ENCODE measurements around the gene CFAP65. TPM values are rescaled to one million over a fixed set of nuclear protein-coding genes. Genes with fewer than 3 reads are reported as not detected.

Gene CFAP65
- total RNA-seq, 1 experiment from 2014 or later, result 0.34 TPM

DNA sequence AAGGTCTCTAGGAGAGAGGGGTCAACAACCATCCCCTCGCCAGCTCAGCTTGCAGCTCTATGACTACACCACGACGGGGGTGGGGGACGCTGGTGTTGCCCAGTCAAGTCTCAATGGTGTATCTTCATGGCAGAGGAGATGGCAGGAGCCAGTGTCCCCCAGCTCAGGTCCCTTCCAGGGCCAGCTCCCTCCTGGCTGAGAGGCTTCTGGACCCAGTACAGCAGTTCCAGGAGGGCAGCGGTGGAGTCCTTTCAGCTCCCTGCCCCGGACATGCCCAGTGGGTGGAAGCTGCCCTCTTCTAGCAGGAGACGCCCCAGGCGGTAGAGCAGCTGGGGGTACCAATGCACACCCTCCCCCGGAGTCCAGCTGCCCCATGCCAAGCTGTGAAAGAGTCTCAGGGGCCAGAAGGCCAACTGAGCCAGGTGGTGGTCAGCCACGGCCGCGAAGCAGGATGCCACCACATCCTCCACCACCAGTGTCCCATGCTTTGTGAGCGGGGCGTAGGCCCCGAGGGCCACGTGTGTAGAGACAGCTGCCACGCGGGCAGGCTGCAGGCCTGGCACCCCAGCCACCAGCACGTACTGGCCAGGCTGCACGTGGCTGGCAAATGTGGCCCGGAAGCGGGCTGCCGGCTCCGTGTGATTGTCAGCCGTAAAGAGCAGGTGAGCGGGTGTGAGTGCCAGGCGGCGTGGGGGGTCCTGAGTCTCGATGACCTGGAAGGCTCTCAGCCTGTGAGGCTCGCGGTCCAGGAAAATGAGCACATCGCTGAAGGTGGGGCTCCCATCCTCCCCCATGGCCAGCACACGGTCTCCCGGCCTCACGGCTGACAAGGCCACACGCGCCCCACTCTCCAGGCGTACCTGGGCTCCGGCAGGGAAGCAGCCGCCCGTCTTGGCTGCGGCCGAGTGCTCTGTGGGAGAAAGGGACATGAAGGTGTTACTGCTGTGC is 13.9 kb upstream of the CFAP65 start:
- H3K9me3 ChIP-seq, result no peaks in the 10 kb centered on the region
- ChIA-PET CTCF (interaction anchor here (0.5 to 1.6 kb wide), 7 partner anchors 17 to 240 kb away, joined by 3 to 5 read pairs (median 3); no protein-coding TSS in a partner anchor), POLR2A (no interaction called here)
- Mint-ChIP-seq H3K27me3 (ENCODE audit: insufficient read depth, unreplicated experiment) (no peaks in the 10 kb centered on the region), H3K4me1 (ENCODE audit: low read depth, unreplicated experiment) (no peaks in the 10 kb centered on the region), H3K36me3 (ENCODE audit: insufficient read depth, unreplicated experiment) (peaks cover 40% of the 10 kb centered on the region), H3K9me3 (ENCODE audit: unreplicated experiment) (no peaks in the 10 kb centered on the region), H3K4me3 (ENCODE audit: unreplicated experiment) (no peak overlapping the region), H3K27ac (ENCODE audit: unreplicated experiment) (no peak overlapping the region)
- intact Hi-C loops (cut with micrococcal nuclease; ENCODE audit: unreplicated experiment), result loop anchor here (5.0 kb wide), 2 partner anchors 53 to 242 kb away; no protein-coding TSS in a partner anchor
- BruUV-seq (replicated peaks), result no TSS peak
- H3K4me1 ChIP-seq, result peaks cover 11% of the 10 kb centered on the region
- DNase-seq, result no peak
- no peak overlapping the region for H3K4me3 ChIP-seq (ENCODE audit: low read depth, low read length)
- H3K36me3 ChIP-seq (ENCODE audit: control insufficient read depth, insufficient read depth, low read length), result peaks cover 16% of the 10 kb centered on the region
- TF ChIP-seq CTCF (IDR thresholded peaks at IDR 0.05; ENCODE audit: insufficient read depth in 1 of 2, low read depth in 1 of 2, low read length in 1 of 2, severe bottlenecking in 1 of 2, unreplicated experiment in 1 of 2), result no peak
- no peaks in the 10 kb centered on the region for H3K27me3 ChIP-seq (replicated peaks; ENCODE audit: control insufficient read depth, insufficient read depth, low read length)

DNA sequence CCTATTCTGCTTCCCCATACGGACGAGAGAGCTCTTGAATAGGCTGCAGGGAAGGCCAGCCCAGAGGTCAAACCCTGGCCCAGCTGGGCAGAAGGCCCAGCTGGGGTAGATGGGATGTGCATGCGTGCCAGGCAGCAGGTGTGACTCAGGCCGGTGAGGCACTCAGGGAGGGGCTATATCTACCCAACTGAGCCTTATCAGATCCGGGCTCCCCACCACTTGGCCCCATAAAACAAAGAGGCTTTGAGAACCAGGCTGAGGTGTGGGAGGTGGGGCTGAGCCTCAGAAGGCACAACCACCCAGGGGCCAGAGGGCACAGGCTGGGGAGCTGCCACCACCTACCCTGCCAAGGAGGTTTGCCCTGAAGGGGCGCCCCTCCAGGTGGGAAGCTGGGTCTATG is 8.0 kb upstream of the CFAP65 start:
- H3K4me3 ChIP-seq (ENCODE audit: low read depth, low read length), result no peak overlapping the region
- H3K9me3 Mint-ChIP-seq (ENCODE audit: unreplicated experiment), result no peaks in the 10 kb centered on the region
- H3K27me3 ChIP-seq (replicated peaks; ENCODE audit: control insufficient read depth, insufficient read depth, low read length), result no peaks in the 10 kb centered on the region
- no peak for DNase-seq
- no peaks in the 10 kb centered on the region for H3K4me1 ChIP-seq
- no peak overlapping the region for H3K27ac Mint-ChIP-seq (ENCODE audit: unreplicated experiment)
- H3K4me3 Mint-ChIP-seq (ENCODE audit: unreplicated experiment), result no peak overlapping the region
- H3K27me3 Mint-ChIP-seq (ENCODE audit: insufficient read depth, unreplicated experiment), result peaks cover 4% of the 10 kb centered on the region
- BruUV-seq (replicated peaks), result no TSS peak
- H3K4me1 Mint-ChIP-seq (ENCODE audit: low read depth, unreplicated experiment), result no peaks in the 10 kb centered on the region
- TF ChIP-seq CTCF (IDR thresholded peaks at IDR 0.05; ENCODE audit: insufficient read depth in 1 of 2, low read depth in 1 of 2, low read length in 1 of 2, severe bottlenecking in 1 of 2, unreplicated experiment in 1 of 2), result no peak
- no peaks in the 10 kb centered on the region; the same call in 1 of the 2 replicates for H3K36me3 ChIP-seq (ENCODE audit: control insufficient read depth, insufficient read depth, low read length)
- no peaks in the 10 kb centered on the region for H3K9me3 ChIP-seq
- H3K36me3 Mint-ChIP-seq (ENCODE audit: insufficient read depth, unreplicated experiment), result peaks cover 9% of the 10 kb centered on the region
- CTCF ChIA-PET, result interaction anchor here (0.8 to 1.7 kb wide), 2 partner anchors 70 to 246 kb away, joined by 4 to 6 read pairs; no protein-coding TSS in a partner anchor
- intact Hi-C loops (cut with micrococcal nuclease; ENCODE audit: unreplicated experiment), result no loop called here
- POLR2A ChIA-PET, result interaction anchor here (1.2 kb wide), 1 partner anchor 76 kb away, joined by 3 read pairs; no protein-coding TSS in a partner anchor

DNA sequence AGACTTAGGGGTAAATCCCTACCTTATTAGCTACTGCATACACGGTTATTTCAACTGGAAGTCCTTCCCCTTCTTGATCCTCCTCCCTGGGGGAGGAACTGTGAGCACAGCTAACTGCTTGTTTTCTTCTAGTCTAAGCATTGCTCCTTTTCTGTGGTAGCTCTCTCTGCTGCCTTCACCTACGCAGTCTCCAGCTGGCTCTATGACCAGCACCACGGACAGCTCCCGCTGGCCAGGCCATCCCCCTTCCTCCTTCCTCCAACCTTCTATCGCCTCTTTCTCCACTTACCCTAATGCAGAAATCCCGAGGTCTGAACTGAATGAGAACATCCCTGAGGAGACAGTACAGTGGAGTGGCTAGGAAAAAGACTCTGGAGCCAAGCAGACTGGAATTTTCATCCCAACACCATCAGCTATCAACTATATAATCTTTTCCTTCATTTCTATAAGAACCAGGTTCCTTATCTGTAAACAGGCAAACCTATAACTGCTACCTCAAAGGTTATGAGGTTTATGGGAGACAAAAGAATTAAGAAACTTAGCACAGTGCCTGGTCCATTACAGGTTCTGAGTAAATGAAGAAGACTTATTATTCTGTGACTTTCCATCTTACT is 4.7 kb upstream of the CFAP65 start:
- H3K27me3 Mint-ChIP-seq (ENCODE audit: insufficient read depth, unreplicated experiment), result peaks cover 8% of the 10 kb centered on the region
- Histone ChIP-seq H3K27me3 (replicated peaks; ENCODE audit: control insufficient read depth, insufficient read depth, low read length) (no peaks in the 10 kb centered on the region), H3K36me3 (ENCODE audit: control insufficient read depth, insufficient read depth, low read length) (no peaks in the 10 kb centered on the region), H3K4me3 (ENCODE audit: low read depth, low read length) (no peak overlapping the region), H3K9me3 (no peaks in the 10 kb centered on the region), H3K4me1 (0 out of 2 replicates have a peak, but pooled peaks cover 5% of the 10 kb centered on the region)
- H3K4me1 Mint-ChIP-seq (ENCODE audit: low read depth, unreplicated experiment), result no peaks in the 10 kb centered on the region
- BruUV-seq (replicated peaks), result no TSS peak
- ChIA-PET CTCF (interaction anchor here (0.6 to 1.4 kb wide), 11 partner anchors 12 to 232 kb away, joined by 3 to 9 read pairs (median 3); no protein-coding TSS in a partner anchor), POLR2A (interaction anchor here (0.9 kb wide), 1 partner anchor 14 kb away, joined by 3 read pairs; no protein-coding TSS in a partner anchor)
- H3K27ac Mint-ChIP-seq (ENCODE audit: unreplicated experiment), result no peak overlapping the region
- H3K36me3 Mint-ChIP-seq (ENCODE audit: insufficient read depth, unreplicated experiment), result no peaks in the 10 kb centered on the region
- intact Hi-C loops (cut with micrococcal nuclease; ENCODE audit: unreplicated experiment), result no loop called here
- no peak for TF ChIP-seq CTCF (IDR thresholded peaks at IDR 0.05; ENCODE audit: insufficient read depth in 1 of 2, low read depth in 1 of 2, low read length in 1 of 2, severe bottlenecking in 1 of 2, unreplicated experiment in 1 of 2)
- H3K4me3 Mint-ChIP-seq (ENCODE audit: unreplicated experiment), result no peak overlapping the region
- H3K9me3 Mint-ChIP-seq (ENCODE audit: unreplicated experiment), result no peaks in the 10 kb centered on the region
- peak in 1 of 2 experiments; percentile 82 for DNase-seq
